HepG2 (cell line): ENCODE data around the gene ASAP2. TPM values are rescaled to one million over a fixed set of nuclear protein-coding genes. Genes with fewer than 3 reads are reported as not detected.

ENCODE experiments used
- ARHGAP35 ChIP-seq: sonication (generic); formaldehyde crosslinking; IDR thresholded peaks from 2 replicates; pipeline ENCODE4 v1.9.0; 2022; ENCODE audit warnings: mild to moderate bottlenecking, inconsistent platforms, moderate library complexity, missing genetic modification reagents, borderline replicate concordance
- BORCS8-MEF2B ChIP-seq: sonication (generic); formaldehyde crosslinking; IDR thresholded peaks from 2 replicates; pipeline ENCODE4 v1.8.0; 2022; ENCODE audit warnings: mild to moderate bottlenecking, missing genetic modification reagents
- DMAP1 ChIP-seq: IDR thresholded peaks from 2 replicates; pipeline ENCODE4 v1.6.1; 2016
- HNF1A ChIP-seq, 2 experiments: sonication (generic) in 1 of 2; formaldehyde crosslinking in 1 of 2; IDR thresholded peaks; 2 replicates each; pipeline versions ENCODE4 v1.4.0 to v1.6.1; 2016 to 2020; ENCODE audit warnings: borderline replicate concordance in 1 of 2, low read depth in 1 of 2, mild to moderate bottlenecking in 1 of 2, missing genetic modification reagents in 1 of 2
- MXD1 ChIP-seq: sonication (generic); formaldehyde crosslinking; IDR thresholded peaks from 2 replicates; pipeline ENCODE4 v1.4.0; 2020; ENCODE audit warnings: mild to moderate bottlenecking, missing genetic modification reagents
- RNF219 ChIP-seq: sonication (generic); formaldehyde crosslinking; IDR thresholded peaks from 2 replicates; pipeline ENCODE4 v1.5.0; 2020; ENCODE audit warnings: mild to moderate bottlenecking, missing genetic modification reagents
- SNAPC5 ChIP-seq: sonication (generic); formaldehyde crosslinking; IDR thresholded peaks from 2 replicates; pipeline ENCODE4 v1.8.1; 2023; ENCODE audit warnings: mild to moderate bottlenecking, missing genetic modification reagents, borderline replicate concordance
- ZMYM3 ChIP-seq: sonication (generic); formaldehyde crosslinking; IDR thresholded peaks from 2 replicates; pipeline ENCODE4 v1.5.1; 2020; ENCODE audit warnings: mild to moderate bottlenecking, missing genetic modification reagents
- ZNF10 ChIP-seq: sonication (generic); formaldehyde crosslinking; IDR thresholded peaks from 2 replicates; pipeline ENCODE4 v1.4.0; 2020; ENCODE audit warnings: mild to moderate bottlenecking, low read depth, missing genetic modification reagents, borderline replicate concordance
- ZNF230 ChIP-seq: sonication (generic); formaldehyde crosslinking; IDR thresholded peaks from 2 replicates; pipeline ENCODE4 v1.4.0; 2020; ENCODE audit warnings: mild to moderate bottlenecking, missing genetic modification reagents
- ZNF263 ChIP-seq: sonication (generic); formaldehyde crosslinking; IDR thresholded peaks from 2 replicates; pipeline ENCODE4 v1.4.0; 2020; ENCODE audit warnings: missing genetic modification reagents
- ZNF589 ChIP-seq: sonication (generic); formaldehyde crosslinking; conservative IDR thresholded peaks from 2 replicates; pipeline ENCODE4 v1.8.0; 2022; ENCODE audit warnings: mild to moderate bottlenecking, moderate library complexity, missing genetic modification reagents
- ZNF629 ChIP-seq: sonication (generic); formaldehyde crosslinking; conservative IDR thresholded peaks from 2 replicates; pipeline ENCODE4 v1.5.0; 2020; ENCODE audit warnings: missing genetic modification reagents
- ZNF850 ChIP-seq: sonication (generic); formaldehyde crosslinking; conservative IDR thresholded peaks from 2 replicates; pipeline ENCODE4 v1.9.0; 2021; ENCODE audit warnings: mild to moderate bottlenecking, missing genetic modification reagents
- polyA plus RNA-seq, 8 experiments: library from polyadenylated mRNA; depleted of rRNA in 3 of 8; stranded (reverse) in 7 of 8; unstranded in 1 of 8; fragments of >200 nt; fragmentation: Illumina TruSeq in 4 of 8; extraction: Trizol in 4 of 8; gene quantifications; 2 replicates each; pipeline versions ENCODE4 v1.2.1 to v1.2.3, GENCODE V29; 2011 to 2016; ENCODE audit warnings: low read depth in 4 of 8, missing spikeins in 1 of 8, mixed read lengths in 1 of 8; ENCODE audit not compliant: insufficient read depth in 1 of 8
- total RNA-seq, 5 experiments: library from RNA; depleted of rRNA; stranded (reverse); fragments of >200 nt; fragmentation: Illumina TruSeq; extraction: Trizol; gene quantifications; 2 replicates each; pipeline ENCODE4 v1.2.3, GENCODE V29; 2016; ENCODE audit warnings: low read depth in 1 of 5

ASAP2 gene
- total and polyA plus RNA-seq, 2 of the 13 experiments (the other 11 are each of a cell fraction or from before 2014, with no cell fraction given) = 7.3 to 22.3 TPM

GRCh38 chr2:9388199-9388681, 181.6 kb downstream of the ASAP2 start (continued):
- TF ChIP-seq HNF1A (IDR thresholded peaks at IDR 0.05; ENCODE audit: low read depth) (no peak), HNF1A (CRISPR knock-in tag; IDR thresholded peaks at IDR 0.05; ENCODE audit: borderline replicate concordance) (no peak), MXD1 (CRISPR knock-in tag) (no peak), ZNF850 (CRISPR knock-in tag) (no peak), ZNF263 (no peak), ZNF10 (CRISPR knock-in tag) (no peak), ZMYM3 (CRISPR knock-in tag) (no peak), ZNF589 (CRISPR knock-in tag) (no peak), ARHGAP35 (no peak), SNAPC5 (CRISPR knock-in tag) (no peak), ZNF629 (CRISPR knock-in tag) (no peak), RNF219 (no peak), BORCS8-MEF2B (CRISPR knock-in tag) (no peak), DMAP1 (CRISPR knock-in tag) (no peak), ZNF230 (CRISPR knock-in tag) (no peak)
